ENCODE results near the gene ZNF469.

DNA sequence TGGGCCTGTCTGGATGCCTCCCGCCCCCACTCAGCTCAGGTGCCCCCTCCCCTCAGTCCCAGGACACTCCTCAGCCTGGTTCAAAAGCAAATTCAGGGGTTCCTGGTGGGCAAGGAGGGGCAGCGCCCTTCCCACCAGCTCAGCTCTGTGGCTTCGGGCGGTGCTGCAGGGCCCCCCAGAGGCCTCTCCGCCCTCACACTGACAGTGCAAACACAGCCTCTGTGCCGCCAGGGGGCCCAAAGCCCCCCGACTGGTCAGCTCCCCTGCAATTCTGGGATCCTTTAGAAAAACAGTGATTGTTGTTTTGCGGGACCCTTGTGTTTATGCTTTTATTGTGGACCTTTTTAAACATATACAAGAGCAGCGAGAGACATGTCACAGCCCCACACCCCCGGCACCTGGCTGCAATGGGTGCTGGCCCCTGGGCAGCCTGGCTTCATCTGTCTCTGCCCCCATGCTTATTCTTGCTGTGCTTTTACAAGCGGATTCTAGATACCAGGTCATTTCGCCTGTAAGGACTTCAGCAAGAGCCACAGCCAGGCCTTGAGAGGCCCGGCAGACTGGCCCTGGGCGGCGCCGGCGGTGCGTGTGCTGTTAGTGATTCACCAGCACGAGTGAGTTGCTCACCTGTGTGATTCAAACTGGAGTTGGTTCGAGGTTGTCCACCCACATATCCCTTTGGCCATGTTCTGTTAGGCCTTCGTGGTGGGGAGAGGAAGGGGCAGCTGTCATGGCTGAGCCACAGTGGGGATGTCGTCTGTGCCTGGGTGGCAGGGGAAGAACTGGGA, 21.2 kb downstream of the ZNF469 start:
- TF ChIP-seq, protein P1, sequence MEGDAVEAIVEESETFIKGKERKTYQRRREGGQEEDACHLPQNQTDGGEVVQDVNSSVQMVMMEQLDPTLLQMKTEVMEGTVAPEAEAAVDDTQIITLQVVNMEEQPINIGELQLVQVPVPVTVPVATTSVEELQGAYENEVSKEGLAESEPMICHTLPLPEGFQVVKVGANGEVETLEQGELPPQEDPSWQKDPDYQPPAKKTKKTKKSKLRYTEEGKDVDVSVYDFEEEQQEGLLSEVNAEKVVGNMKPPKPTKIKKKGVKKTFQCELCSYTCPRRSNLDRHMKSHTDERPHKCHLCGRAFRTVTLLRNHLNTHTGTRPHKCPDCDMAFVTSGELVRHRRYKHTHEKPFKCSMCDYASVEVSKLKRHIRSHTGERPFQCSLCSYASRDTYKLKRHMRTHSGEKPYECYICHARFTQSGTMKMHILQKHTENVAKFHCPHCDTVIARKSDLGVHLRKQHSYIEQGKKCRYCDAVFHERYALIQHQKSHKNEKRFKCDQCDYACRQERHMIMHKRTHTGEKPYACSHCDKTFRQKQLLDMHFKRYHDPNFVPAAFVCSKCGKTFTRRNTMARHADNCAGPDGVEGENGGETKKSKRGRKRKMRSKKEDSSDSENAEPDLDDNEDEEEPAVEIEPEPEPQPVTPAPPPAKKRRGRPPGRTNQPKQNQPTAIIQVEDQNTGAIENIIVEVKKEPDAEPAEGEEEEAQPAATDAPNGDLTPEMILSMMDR (IDR thresholded peaks at IDR 0.05), result no peak
- no peak for TF ChIP-seq POLR2A (IDR thresholded peaks at IDR 0.05)
